GM12878 (cell line): ENCODE data around the gene DCTN2. TPM values are rescaled to one million over a fixed set of nuclear protein-coding genes. Genes with fewer than 3 reads are reported as not detected.

ENCODE experiments used
- BRCA1 ChIP-seq: IDR thresholded peaks from 2 replicates; pipeline ENCODE4 v1.6.1; 2011; ENCODE audit warnings: low read depth, low read length, improper control_type of control experiment
- POLR2AphosphoS5 ChIP-seq: IDR thresholded peaks from 2 replicates; pipeline ENCODE4 v1.6.1; 2011; ENCODE audit warnings: mild to moderate bottlenecking, low read length, inconsistent platforms
- POU2F2 ChIP-seq: IDR thresholded peaks from 3 replicates; pipeline ENCODE4 v1.6.1; 2011; ENCODE audit warnings: low read depth, mild to moderate bottlenecking, low read length, borderline replicate concordance
- RB1 ChIP-seq: fragments of 450-650 bp; formaldehyde crosslinking; IDR thresholded peaks from 2 replicates; pipeline ENCODE4 v1.6.1; 2017; ENCODE audit warnings: mild to moderate bottlenecking, borderline replicate concordance
- SMAD5 ChIP-seq: IDR thresholded peaks from 2 replicates; pipeline ENCODE4 v1.6.1; 2016; ENCODE audit warnings: antibody characterized with exemption, low read depth
- SREBF2 ChIP-seq: IDR thresholded peaks from 2 replicates; pipeline ENCODE4 v1.6.1; 2012; ENCODE audit warnings: mild to moderate bottlenecking, low read length
- TCF7 ChIP-seq: IDR thresholded peaks from 2 replicates; pipeline ENCODE4 v1.6.1; 2014; ENCODE audit warnings: antibody characterized with exemption, borderline replicate concordance
- ZNF207 ChIP-seq: fragments of 450-650 bp; IDR thresholded peaks from 2 replicates; pipeline ENCODE4 v1.6.1; 2014; ENCODE audit warnings: antibody characterized with exemption, mild to moderate bottlenecking, borderline replicate concordance
- polyA plus RNA-seq, 11 experiments: library from polyadenylated mRNA; depleted of rRNA in 4 of 11; unstranded in 6 of 11; stranded (reverse) in 5 of 11; fragments of >200 nt; fragmentation: Nextera tagmentation in 4 of 11; fragmentation: Illumina TruSeq in 1 of 11; extraction: Ambion mirVana in 4 of 11; extraction: Trizol in 1 of 11; gene quantifications; 1 replicate in 1 of 11; 2 replicates in 10 of 11; pipeline versions ENCODE4 v1.2.1 to v1.2.3, GENCODE V29; 2011 to 2016; ENCODE audit warnings: inconsistent platforms in 2 of 11, missing spikeins in 2 of 11, low read depth in 1 of 11
- total RNA-seq, 4 experiments: library from RNA; depleted of rRNA in 3 of 4; stranded (reverse); fragments of >200 nt in 3 of 4; fragmentation: Illumina TruSeq in 1 of 4; extraction: Trizol in 1 of 4; gene quantifications; 2 replicates each; pipeline versions ENCODE4 v1.2.1 to v1.2.3, GENCODE V29; 2013 to 2021
- TF ChIP-seq, protein P1 (sequence below): fragments of 450-650 bp; IDR thresholded peaks from 2 replicates; pipeline ENCODE4 v1.6.1; 2016; ENCODE audit warnings: mild to moderate bottlenecking, moderate library complexity, borderline replicate concordance
- TF ChIP-seq, protein P2 (sequence below): IDR thresholded peaks from 2 replicates; pipeline ENCODE4 v1.6.1; 2011; ENCODE audit warnings: borderline replicate concordance, low read depth, mild to moderate bottlenecking, moderate library complexity, mixed read lengths, low read length; ENCODE audit not compliant: insufficient read depth; ENCODE audit errors: extremely low read length
- TF ChIP-seq, protein P3 (sequence below): fragments of 450-650 bp; IDR thresholded peaks from 2 replicates; pipeline ENCODE4 v1.6.1; 2017; ENCODE audit warnings: mild to moderate bottlenecking, moderate library complexity
- TF ChIP-seq, protein P4 (sequence below): fragments of 450-650 bp; IDR thresholded peaks from 2 replicates; pipeline ENCODE4 v1.6.1; 2017; ENCODE audit warnings: low read depth, mild to moderate bottlenecking, moderate library complexity
- TF ChIP-seq, protein P5 (sequence below): fragments of 450-650 bp; IDR thresholded peaks from 2 replicates; pipeline ENCODE4 v1.6.1; 2017; ENCODE audit warnings: mild to moderate bottlenecking, moderate library complexity

DCTN2 gene
- total and polyA plus RNA-seq, 10 of the 15 experiments (the other 5 are each of a cell fraction or from before 2014, with no cell fraction given) = 32.3 to 171 (median 100) TPM

DNA sequence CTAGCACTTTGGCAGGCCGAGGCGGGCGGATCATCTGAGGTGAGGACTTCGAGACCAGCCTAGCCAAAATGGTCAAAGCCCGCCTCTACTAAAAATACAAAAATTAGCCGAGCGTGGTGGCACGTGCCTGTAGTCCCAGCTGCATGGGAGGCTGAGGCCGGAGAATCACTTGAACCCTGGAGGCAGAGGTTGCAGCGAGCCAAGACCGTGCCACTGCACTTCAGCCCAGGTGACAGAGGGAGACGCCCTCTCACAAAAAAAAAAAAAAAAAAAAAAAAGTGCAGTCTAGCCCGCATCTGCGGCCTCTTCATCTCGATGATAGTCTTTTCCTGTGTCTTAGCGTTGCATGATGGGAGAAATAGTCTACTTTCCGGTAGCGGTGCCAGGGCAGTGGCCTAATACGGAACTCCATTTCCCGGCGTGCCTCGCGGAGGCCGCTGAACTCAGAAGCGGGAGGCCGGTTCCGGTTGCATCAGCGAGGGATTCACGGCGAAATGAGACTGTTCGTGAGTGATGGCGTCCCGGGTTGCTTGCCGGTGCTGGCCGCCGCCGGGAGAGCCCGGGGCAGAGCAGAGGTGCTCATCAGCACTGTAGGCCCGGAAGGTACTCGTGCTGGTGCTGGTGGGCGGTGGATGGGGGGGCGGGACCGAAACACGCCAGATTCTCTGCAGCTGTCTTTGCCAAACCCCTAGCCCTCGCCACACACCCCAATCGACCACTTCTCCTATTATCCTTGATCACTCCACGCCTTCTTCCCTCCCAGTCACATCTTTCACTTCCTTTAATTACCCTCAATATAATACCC lies 59.2 kb downstream of the DCTN2 start, which contains the start of gene MARS1 (continued):
- TF ChIP-seq, protein P1, sequence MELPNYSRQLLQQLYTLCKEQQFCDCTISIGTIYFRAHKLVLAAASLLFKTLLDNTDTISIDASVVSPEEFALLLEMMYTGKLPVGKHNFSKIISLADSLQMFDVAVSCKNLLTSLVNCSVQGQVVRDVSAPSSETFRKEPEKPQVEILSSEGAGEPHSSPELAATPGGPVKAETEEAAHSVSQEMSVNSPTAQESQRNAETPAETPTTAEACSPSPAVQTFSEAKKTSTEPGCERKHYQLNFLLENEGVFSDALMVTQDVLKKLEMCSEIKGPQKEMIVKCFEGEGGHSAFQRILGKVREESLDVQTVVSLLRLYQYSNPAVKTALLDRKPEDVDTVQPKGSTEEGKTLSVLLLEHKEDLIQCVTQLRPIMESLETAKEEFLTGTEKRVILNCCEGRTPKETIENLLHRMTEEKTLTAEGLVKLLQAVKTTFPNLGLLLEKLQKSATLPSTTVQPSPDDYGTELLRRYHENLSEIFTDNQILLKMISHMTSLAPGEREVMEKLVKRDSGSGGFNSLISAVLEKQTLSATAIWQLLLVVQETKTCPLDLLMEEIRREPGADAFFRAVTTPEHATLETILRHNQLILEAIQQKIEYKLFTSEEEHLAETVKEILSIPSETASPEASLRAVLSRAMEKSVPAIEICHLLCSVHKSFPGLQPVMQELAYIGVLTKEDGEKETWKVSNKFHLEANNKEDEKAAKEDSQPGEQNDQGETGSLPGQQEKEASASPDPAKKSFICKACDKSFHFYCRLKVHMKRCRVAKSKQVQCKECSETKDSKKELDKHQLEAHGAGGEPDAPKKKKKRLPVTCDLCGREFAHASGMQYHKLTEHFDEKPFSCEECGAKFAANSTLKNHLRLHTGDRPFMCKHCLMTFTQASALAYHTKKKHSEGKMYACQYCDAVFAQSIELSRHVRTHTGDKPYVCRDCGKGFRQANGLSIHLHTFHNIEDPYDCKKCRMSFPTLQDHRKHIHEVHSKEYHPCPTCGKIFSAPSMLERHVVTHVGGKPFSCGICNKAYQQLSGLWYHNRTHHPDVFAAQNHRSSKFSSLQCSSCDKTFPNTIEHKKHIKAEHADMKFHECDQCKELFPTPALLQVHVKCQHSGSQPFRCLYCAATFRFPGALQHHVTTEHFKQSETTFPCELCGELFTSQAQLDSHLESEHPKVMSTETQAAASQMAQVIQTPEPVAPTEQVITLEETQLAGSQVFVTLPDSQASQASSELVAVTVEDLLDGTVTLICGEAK = peak; percentile 95
- TF ChIP-seq SMAD5 (peak; percentile 83; the same call in 1 of the 2 replicates), POLR2AphosphoS5 (peak; percentile 82; the same call in 1 of the 2 replicates), SREBF2 (no peak), POU2F2 (no peak), ZNF207 (peak; percentile 55; the same call in 1 of the 2 replicates), TCF7 (no peak), RB1 (0 out of 2 replicates have a peak, but pooled peaks have one; percentile 64), BRCA1 (no peak)
- TF ChIP-seq, protein P2, sequence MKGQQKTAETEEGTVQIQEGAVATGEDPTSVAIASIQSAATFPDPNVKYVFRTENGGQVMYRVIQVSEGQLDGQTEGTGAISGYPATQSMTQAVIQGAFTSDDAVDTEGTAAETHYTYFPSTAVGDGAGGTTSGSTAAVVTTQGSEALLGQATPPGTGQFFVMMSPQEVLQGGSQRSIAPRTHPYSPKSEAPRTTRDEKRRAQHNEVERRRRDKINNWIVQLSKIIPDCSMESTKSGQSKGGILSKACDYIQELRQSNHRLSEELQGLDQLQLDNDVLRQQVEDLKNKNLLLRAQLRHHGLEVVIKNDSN = no peak
- TF ChIP-seq, protein P3, sequence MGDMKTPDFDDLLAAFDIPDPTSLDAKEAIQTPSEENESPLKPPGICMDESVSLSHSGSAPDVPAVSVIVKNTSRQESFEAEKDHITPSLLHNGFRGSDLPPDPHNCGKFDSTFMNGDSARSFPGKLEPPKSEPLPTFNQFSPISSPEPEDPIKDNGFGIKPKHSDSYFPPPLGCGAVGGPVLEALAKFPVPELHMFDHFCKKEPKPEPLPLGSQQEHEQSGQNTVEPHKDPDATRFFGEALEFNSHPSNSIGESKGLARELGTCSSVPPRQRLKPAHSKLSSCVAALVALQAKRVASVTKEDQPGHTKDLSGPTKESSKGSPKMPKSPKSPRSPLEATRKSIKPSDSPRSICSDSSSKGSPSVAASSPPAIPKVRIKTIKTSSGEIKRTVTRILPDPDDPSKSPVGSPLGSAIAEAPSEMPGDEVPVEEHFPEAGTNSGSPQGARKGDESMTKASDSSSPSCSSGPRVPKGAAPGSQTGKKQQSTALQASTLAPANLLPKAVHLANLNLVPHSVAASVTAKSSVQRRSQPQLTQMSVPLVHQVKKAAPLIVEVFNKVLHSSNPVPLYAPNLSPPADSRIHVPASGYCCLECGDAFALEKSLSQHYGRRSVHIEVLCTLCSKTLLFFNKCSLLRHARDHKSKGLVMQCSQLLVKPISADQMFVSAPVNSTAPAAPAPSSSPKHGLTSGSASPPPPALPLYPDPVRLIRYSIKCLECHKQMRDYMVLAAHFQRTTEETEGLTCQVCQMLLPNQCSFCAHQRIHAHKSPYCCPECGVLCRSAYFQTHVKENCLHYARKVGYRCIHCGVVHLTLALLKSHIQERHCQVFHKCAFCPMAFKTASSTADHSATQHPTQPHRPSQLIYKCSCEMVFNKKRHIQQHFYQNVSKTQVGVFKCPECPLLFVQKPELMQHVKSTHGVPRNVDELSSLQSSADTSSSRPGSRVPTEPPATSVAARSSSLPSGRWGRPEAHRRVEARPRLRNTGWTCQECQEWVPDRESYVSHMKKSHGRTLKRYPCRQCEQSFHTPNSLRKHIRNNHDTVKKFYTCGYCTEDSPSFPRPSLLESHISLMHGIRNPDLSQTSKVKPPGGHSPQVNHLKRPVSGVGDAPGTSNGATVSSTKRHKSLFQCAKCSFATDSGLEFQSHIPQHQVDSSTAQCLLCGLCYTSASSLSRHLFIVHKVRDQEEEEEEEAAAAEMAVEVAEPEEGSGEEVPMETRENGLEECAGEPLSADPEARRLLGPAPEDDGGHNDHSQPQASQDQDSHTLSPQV = no peak
- TF ChIP-seq, protein P4, sequence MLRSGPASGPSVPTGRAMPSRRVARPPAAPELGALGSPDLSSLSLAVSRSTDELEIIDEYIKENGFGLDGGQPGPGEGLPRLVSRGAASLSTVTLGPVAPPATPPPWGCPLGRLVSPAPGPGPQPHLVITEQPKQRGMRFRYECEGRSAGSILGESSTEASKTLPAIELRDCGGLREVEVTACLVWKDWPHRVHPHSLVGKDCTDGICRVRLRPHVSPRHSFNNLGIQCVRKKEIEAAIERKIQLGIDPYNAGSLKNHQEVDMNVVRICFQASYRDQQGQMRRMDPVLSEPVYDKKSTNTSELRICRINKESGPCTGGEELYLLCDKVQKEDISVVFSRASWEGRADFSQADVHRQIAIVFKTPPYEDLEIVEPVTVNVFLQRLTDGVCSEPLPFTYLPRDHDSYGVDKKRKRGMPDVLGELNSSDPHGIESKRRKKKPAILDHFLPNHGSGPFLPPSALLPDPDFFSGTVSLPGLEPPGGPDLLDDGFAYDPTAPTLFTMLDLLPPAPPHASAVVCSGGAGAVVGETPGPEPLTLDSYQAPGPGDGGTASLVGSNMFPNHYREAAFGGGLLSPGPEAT = peak; percentile 54; the same call in 1 of the 2 replicates
- TF ChIP-seq, protein P5, sequence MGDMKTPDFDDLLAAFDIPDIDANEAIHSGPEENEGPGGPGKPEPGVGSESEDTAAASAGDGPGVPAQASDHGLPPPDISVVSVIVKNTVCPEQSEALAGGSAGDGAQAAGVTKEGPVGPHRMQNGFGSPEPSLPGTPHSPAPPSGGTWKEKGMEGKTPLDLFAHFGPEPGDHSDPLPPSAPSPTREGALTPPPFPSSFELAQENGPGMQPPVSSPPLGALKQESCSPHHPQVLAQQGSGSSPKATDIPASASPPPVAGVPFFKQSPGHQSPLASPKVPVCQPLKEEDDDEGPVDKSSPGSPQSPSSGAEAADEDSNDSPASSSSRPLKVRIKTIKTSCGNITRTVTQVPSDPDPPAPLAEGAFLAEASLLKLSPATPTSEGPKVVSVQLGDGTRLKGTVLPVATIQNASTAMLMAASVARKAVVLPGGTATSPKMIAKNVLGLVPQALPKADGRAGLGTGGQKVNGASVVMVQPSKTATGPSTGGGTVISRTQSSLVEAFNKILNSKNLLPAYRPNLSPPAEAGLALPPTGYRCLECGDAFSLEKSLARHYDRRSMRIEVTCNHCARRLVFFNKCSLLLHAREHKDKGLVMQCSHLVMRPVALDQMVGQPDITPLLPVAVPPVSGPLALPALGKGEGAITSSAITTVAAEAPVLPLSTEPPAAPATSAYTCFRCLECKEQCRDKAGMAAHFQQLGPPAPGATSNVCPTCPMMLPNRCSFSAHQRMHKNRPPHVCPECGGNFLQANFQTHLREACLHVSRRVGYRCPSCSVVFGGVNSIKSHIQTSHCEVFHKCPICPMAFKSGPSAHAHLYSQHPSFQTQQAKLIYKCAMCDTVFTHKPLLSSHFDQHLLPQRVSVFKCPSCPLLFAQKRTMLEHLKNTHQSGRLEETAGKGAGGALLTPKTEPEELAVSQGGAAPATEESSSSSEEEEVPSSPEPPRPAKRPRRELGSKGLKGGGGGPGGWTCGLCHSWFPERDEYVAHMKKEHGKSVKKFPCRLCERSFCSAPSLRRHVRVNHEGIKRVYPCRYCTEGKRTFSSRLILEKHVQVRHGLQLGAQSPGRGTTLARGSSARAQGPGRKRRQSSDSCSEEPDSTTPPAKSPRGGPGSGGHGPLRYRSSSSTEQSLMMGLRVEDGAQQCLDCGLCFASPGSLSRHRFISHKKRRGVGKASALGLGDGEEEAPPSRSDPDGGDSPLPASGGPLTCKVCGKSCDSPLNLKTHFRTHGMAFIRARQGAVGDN = no peak
